Measurements from ENCODE around the gene IGFBP5.

IGFBP5 gene

DNA sequence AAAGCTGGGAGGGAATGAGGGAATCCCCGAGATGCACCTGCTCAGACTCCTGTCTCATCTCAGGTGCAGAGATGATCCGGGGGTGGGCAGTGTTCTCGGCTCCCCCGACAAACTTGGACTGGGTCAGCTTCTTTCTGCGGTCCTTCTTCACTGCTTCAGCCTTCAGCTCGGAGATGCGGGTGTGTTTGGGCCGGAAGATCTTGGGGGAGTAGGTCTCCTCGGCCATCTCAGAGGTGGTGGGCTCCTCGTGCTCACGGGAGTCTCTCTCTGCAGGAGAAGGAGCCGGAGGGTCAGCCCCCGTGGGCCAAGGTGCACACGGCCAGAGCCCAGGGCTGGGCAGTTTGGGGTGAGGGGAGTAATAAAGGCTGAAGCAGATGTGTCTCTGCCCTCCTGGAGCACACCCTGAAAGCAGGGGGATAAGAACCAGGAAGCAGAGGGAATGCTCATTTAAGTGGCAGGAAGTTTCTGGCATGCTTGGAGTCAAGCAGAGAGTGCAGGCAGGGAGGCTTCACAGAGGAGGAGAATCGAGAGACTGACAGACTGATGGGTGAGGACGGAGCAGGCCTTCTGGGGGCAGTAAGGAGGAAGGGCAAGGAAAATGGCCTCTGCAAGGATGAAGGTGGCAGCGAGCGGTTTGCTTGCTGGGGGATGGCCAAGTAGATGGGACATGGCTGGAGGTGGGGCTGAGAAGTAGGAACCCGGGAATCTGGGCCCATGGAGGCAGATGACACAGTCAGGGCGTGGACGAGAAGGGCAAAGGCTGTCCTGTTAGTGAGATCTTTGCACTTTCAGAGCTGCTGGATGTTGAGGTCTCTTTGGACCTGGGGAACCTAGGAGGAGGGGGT lies 16.3 kb downstream of the IGFBP5 start:
- no peak for TF ChIP-seq CTCF (IDR thresholded peaks at IDR 0.05; ENCODE audit: extremely low read depth, insufficient read depth, missing control alignments)
- no peak for DNase-seq (ENCODE audit: low spot score)
- in situ Hi-C loops (cut with MboI; ENCODE audit: low pct_unique_long_range_greater_than_20kb, low sequenced_read_pairs, unreplicated experiment) = loop anchor here (25.0 kb wide), 1 partner anchor 1033 kb away; no protein-coding TSS in a partner anchor

DNA sequence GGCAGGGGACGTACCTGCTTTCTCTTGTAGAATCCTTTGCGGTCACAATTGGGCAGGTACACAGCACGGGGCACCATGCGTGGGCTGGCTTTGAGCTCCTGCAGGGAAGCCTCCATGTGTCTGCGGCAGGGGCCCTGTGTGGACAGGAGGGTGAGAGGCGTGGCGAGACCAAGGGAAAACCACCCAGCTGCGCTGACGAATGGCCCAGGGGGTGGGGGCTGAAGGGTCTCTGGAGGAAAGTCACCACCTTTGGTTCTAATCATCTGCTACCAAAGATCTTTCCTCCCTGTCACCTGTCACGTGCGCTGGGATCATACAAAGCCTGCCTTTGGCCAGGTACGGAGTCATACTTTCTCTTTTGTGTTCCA lies 17.3 kb downstream of the IGFBP5 start:
- DNase-seq (ENCODE audit: low spot score) = no peak
- no peak for TF ChIP-seq CTCF (IDR thresholded peaks at IDR 0.05; ENCODE audit: extremely low read depth, insufficient read depth, missing control alignments)
- in situ Hi-C loops (cut with MboI; ENCODE audit: low pct_unique_long_range_greater_than_20kb, low sequenced_read_pairs, unreplicated experiment) = loop anchor here (25.0 kb wide), 1 partner anchor 1034 kb away; no protein-coding TSS in a partner anchor

- in situ Hi-C loops (cut with MboI; ENCODE audit: low pct_unique_long_range_greater_than_20kb, low sequenced_read_pairs, unreplicated experiment) = loop anchor here (25.0 kb wide), 1 partner anchor 1035 kb away; no protein-coding TSS in a partner anchor
- TF ChIP-seq CTCF (IDR thresholded peaks at IDR 0.05; ENCODE audit: extremely low read depth, insufficient read depth, missing control alignments) = no peak
- no peak for DNase-seq (ENCODE audit: low spot score)
Observed at GRCh38 chr2:216677439-216678097, 17.8 kb downstream of the IGFBP5 start.

GRCh38 chr2:216676630-216677029 lies 18.7 kb downstream of the IGFBP5 start:
- in situ Hi-C loops (cut with MboI; ENCODE audit: low pct_unique_long_range_greater_than_20kb, low sequenced_read_pairs, unreplicated experiment) = loop anchor here (25.0 kb wide), 1 partner anchor 1036 kb away; no protein-coding TSS in a partner anchor
- DNase-seq (ENCODE audit: low spot score) = no peak
- no peak for TF ChIP-seq CTCF (IDR thresholded peaks at IDR 0.05; ENCODE audit: extremely low read depth, insufficient read depth, missing control alignments)

DNA sequence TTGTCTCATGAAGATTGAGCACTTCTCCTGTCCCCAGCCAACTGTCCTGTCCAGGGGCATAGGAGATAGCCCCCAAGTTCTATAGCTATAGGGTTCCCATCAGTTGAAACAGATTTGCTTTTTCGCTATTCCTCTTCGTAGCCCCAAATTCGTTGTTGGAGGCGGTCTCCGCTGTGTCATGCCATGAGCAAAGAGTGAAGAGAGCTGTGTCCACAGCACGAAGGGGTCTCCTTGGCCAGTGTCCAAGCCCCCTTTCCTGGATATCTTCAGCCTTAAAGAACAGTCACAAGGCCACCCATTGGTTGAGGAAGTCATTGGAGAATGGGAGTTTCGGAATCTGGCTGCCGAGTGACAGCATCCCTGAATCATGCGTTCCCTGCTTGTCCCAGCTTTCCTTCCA lies 21.0 kb downstream of the IGFBP5 start:
- TF ChIP-seq CTCF (IDR thresholded peaks at IDR 0.05; ENCODE audit: extremely low read depth, insufficient read depth, missing control alignments) = no peak
- in situ Hi-C loops (cut with MboI; ENCODE audit: low pct_unique_long_range_greater_than_20kb, low sequenced_read_pairs, unreplicated experiment) = no loop called here
- no peak for DNase-seq (ENCODE audit: low spot score)

DNA sequence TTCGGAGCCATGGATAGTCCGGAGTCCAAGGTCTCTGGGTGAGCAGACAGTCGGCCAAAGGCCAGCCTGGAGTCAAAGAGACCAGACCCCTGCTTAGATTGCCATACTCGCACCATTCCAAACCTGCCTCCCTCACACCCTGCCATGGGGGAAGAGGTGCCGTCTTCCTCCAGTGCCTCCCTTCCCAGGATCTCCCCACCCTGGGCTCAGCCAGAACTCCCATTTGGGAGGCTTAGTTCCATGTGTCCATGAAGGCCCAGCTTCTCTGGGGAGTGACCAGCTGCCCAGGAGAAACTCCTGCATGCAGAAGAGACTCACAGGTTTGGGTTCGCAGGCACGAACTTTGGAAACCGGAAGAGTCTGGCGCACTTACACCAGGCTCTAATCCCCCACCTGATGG lies 21.7 kb downstream of the IGFBP5 start:
- no peak for TF ChIP-seq CTCF (IDR thresholded peaks at IDR 0.05; ENCODE audit: extremely low read depth, insufficient read depth, missing control alignments)
- in situ Hi-C loops (cut with MboI; ENCODE audit: low pct_unique_long_range_greater_than_20kb, low sequenced_read_pairs, unreplicated experiment) = no loop called here
- no peak for DNase-seq (ENCODE audit: low spot score)

Data from GM13977 (cell line).